PC-3 (cell line): Measurements from ENCODE around the gene PSRC1.

Source experiments
- CTCF ChIP-seq: fragments of 300-600 bp; sonication (generic); conservative IDR thresholded peaks from 2 replicates; pipeline ENCODE4 v1.5.1; 2017; ENCODE audit warnings: antibody characterized with exemption, low read depth, mild to moderate bottlenecking, low read length
- EZH2 ChIP-seq: fragments of 300-600 bp; sonication (generic); IDR thresholded peaks from one replicate; pipeline ENCODE4 v1.6.1; 2017; ENCODE audit warnings: antibody characterized with exemption, mild to moderate bottlenecking, low read length; ENCODE audit not compliant: unreplicated experiment

DNA sequence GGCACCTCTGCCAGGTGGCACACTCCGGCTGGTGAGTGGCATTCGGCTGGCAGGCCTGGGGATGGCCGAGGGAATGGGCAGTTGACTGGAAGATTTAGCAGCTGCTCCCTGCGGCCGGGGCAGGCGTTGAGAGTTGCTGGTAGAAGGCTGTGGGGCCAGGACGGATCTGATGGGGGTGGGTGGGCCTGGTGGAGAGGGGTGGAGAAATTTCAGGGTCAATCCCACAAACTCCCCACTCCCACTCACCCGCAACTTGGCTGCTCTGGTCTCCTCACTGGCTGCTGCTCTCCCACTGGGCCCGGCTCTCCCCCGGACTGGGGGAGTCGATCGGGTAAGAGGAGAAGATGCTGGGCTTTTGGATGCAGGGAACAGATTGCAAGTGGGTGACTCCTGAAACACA lies 2.1 kb downstream of the PSRC1 start:
- TF ChIP-seq EZH2 (no peak), CTCF (no peak)
